ENCODE measurements around the gene DSCAML1.

DSCAML1 gene

GRCh38 chr11:117511931-117512539 lies 285.0 kb downstream of the DSCAML1 start:
- no peak for FAIRE-seq

GRCh38 chr11:117511483-117511930 lies 285.5 kb downstream of the DSCAML1 start:
- FAIRE-seq, result no peak

GRCh38 chr11:117510646-117511045 lies 286.4 kb downstream of the DSCAML1 start:
- no peak for FAIRE-seq

- no peak for FAIRE-seq
Observed at GRCh38 chr11:117509543-117509942, 287.5 kb downstream of the DSCAML1 start.

- no peak for FAIRE-seq
Observed at GRCh38 chr11:117506971-117507370, 290.0 kb downstream of the DSCAML1 start.

- no peak for FAIRE-seq
Observed at GRCh38 chr11:117505285-117505970, 291.6 kb downstream of the DSCAML1 start.

GRCh38 chr11:117502779-117503100 lies 294.3 kb downstream of the DSCAML1 start:
- FAIRE-seq, result no peak

GRCh38 chr11:117502015-117502778 lies 294.8 kb downstream of the DSCAML1 start:
- FAIRE-seq, result no peak

- FAIRE-seq, result no peak
Observed at GRCh38 chr11:117501237-117501898, 295.6 kb downstream of the DSCAML1 start.

GRCh38 chr11:117498791-117499190 lies 298.2 kb downstream of the DSCAML1 start:
- FAIRE-seq, result no peak

- no peak for FAIRE-seq
Observed at GRCh38 chr11:117497206-117497951, 299.6 kb downstream of the DSCAML1 start.

GRCh38 chr11:117495357-117495756 lies 301.7 kb downstream of the DSCAML1 start:
- no peak for FAIRE-seq

- FAIRE-seq, result no peak
Observed at GRCh38 chr11:117492578-117493251, 304.3 kb downstream of the DSCAML1 start.

GRCh38 chr11:117490911-117491310 lies 306.1 kb downstream of the DSCAML1 start:
- FAIRE-seq, result no peak

- FAIRE-seq, result no peak
Observed at GRCh38 chr11:117489999-117490679, 306.9 kb downstream of the DSCAML1 start.

GRCh38 chr11:117488996-117489952 lies 307.7 kb downstream of the DSCAML1 start:
- FAIRE-seq, result no peak

- no peak for FAIRE-seq
Observed at GRCh38 chr11:117486059-117486458, 311.0 kb downstream of the DSCAML1 start.

- FAIRE-seq, result no peak
Observed at GRCh38 chr11:117484156-117484555, 312.9 kb downstream of the DSCAML1 start.

GRCh38 chr11:117483372-117483771 lies 313.6 kb downstream of the DSCAML1 start:
- no peak for FAIRE-seq

- no peak for FAIRE-seq
Observed at GRCh38 chr11:117482881-117483280, 314.1 kb downstream of the DSCAML1 start.

Data from colon (tissue), 2 donors.